ENCODE data around the gene PTPRK.

- no peak for TF ChIP-seq FOXM1 (IDR thresholded peaks at IDR 0.05; ENCODE audit: borderline replicate concordance, low read depth)
- TF ChIP-seq REST (IDR thresholded peaks at IDR 0.05; ENCODE audit: low read depth), result no peak
Measured at GRCh38 chr6:128099571-128100197, 420.7 kb downstream of the PTPRK start.

Data from Ishikawa (cell line).